ENCODE measurements around the gene CASP2.

The CASP2 gene

GRCh38 chr7:143287935-143288826 is at the start of gene CASP2:
CASP2 (plus strand) TSS chr7:143288351; CDS start chr7:143288456, 105 bp downstream.
- peak; percentile 94 for DNase-seq (ENCODE audit: low read depth)

DNA sequence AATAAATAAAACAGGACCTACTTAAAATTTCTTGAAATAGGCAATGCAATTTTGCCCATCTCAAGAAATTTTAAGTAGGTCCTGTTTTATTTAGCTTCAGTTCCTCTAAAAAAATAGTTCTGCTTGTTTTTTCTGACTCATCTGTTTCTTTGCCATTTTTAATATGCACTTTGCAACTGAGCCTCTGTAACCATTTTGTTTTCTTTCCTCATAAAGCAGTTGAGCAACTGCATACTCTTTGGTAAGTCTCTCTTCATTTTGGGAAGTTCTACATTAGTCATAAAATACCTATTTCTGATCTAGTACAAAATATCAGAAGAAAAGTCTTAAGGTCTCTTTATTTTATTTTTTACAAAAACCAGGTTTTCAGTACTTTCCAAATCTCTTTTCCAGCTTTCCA is 48.3 kb upstream of the CASP2 start:
- peak; percentile 60 for DNase-seq (ENCODE audit: low read depth)

GRCh38 chr7:143240291-143241168 is 47.6 kb upstream of the CASP2 start:
- DNase-seq (ENCODE audit: low read depth), result peak; percentile 65

- DNase-seq (ENCODE audit: low read depth), result no peak
These were observed 45.8 kb upstream of the CASP2 start for GRCh38 chr7:143242306-143242705.

DNA sequence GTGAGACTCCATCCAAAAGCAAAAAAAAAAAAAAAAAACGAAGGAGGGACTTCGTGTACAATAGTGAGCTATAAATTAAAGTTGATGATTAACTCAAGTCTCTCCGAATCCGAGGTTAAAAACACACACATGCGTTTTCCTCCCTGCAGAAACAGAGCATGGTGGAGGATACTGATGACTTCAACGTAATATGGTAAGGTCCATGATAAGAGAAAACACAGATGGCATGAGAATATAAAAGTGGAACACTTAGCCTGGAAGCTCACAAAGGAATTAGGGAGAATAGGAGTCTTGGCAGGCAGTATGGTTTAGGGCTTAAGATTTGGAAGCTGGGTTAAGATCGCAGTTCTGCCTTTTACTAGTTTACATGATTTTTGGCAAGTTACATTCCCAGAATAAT is 45.0 kb upstream of the CASP2 start:
- DNase-seq (ENCODE audit: low read depth), result no peak

- DNase-seq (ENCODE audit: low read depth), result no peak
These were observed 44.5 kb upstream of the CASP2 start for GRCh38 chr7:143243614-143244013.

- DNase-seq (ENCODE audit: low read depth), result no peak
These were observed 43.8 kb upstream of the CASP2 start for GRCh38 chr7:143244321-143244720.

GRCh38 chr7:143245123-143245522 is 43.0 kb upstream of the CASP2 start:
- peak; percentile 35 for DNase-seq (ENCODE audit: low read depth)

GRCh38 chr7:143247372-143247771 is 40.8 kb upstream of the CASP2 start:
- no peak for DNase-seq (ENCODE audit: low read depth)

DNA sequence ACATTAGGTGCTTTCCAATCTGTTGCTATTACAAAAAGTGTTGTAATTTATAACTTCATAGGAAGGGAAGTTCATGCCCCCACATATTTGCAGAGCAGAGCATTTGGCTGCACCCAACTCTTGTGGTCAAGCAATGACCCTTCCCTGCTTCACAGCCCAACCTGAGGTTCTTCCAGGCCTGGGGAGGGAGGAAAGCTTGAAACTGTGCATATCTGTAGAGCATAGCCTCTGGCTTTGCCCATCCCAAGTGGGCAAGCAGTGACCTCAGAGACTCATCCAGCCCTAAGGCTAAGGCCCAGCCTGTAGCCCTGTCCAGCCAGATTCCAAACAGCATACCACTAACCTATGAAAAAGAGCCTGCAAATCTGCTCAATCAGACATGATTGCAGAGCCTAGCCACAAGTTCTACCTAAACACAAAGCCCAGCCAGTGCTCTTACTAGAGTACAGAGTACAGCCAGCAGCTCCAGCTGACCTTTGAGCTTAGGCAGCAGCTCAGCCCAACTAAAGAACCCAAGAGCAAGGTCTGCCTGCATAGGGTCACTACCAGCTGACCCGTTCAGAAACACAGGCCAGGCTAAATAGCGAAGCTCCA is 39.3 kb upstream of the CASP2 start:
- DNase-seq (ENCODE audit: low read depth), result no peak

- no peak for DNase-seq (ENCODE audit: low read depth)
These were observed 38.0 kb upstream of the CASP2 start for GRCh38 chr7:143250199-143250598.

- no peak for DNase-seq (ENCODE audit: low read depth)
These were observed 37.3 kb upstream of the CASP2 start for GRCh38 chr7:143250822-143251221.

DNA sequence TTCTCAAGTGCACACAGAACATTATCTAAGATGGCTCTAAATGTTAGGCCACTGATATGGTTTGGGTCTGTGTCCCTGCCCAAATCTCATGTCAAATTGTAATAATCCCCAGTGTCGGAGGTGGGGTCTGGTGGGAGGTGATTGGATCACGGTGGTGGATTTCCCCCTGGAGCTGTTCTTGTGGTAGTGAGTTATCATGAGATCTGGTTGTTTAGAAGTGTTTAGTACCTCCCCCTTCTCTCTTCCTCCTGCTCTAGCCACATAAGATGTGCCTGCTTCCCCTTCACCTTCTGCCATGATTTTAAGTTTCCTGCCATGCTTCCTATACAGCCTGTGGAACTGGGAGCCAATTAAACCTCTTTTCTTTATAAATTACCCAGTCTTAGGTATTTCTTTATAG is 36.1 kb upstream of the CASP2 start:
- no peak for DNase-seq (ENCODE audit: low read depth)

GRCh38 chr7:143255564-143255963 is 32.6 kb upstream of the CASP2 start:
- no peak for DNase-seq (ENCODE audit: low read depth)

GRCh38 chr7:143256325-143256724 is 31.8 kb upstream of the CASP2 start:
- no peak for DNase-seq (ENCODE audit: low read depth)

DNA sequence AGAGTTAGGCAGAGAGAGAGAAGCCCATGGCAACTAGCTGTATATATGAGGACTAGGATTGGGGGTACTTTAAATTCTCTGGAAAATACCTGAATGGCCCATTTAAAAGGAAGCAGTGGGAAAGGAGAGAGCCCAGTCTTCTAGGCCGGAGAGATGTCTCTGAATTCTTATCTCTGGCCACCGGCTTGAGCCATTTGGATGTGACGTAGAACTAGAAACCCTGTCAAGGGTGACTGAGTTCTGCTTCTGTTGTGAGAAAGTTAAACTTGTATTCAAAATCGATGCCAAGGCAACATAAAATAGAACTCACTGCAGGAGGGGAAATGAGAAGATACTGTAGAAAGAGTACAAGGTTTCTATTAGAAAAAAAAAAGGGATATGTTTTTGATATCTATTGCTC is 31.2 kb upstream of the CASP2 start:
- no peak for DNase-seq (ENCODE audit: low read depth)

- DNase-seq (ENCODE audit: low read depth), result no peak
These were observed 30.6 kb upstream of the CASP2 start for GRCh38 chr7:143257501-143257900.

DNA sequence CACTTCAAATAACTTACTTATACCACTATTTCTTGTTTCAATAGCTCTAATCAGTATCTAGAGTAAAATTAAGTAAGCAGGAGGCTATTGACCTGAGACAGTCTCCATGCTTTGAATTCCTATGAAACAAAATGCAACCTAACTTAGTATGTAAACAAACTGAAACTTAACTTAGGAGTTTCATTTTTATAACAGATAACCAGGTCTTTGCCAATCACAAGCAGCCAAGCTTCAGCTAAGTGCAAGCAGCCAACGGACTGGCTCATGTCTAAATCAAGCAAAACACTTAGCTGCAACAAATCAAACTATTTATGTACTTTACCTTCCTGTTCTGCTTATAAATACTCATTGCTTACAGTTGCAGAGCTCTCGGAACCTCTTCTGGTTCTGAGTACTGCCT is 29.3 kb upstream of the CASP2 start:
- DNase-seq (ENCODE audit: low read depth), result no peak

GRCh38 chr7:143259765-143260164 is 28.4 kb upstream of the CASP2 start:
- DNase-seq (ENCODE audit: low read depth), result no peak

DNA sequence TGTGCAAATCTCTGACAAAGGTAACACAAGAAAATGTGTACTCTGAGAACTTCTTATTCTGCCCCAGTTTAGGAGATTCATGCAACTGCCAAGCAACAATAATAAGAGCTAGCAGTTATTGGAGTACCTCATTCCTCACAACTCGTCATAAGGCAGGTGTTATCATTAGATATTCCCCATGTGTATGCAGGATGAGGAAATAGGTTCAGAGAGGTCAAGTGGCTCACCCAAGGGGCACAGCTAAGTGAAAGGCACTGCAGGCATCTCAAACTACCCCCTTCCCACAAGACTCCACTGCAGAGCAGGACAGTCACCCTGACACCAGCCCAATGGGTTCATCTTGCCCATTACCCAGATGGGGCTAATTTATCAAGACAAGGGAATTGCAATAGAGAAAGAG is 26.2 kb upstream of the CASP2 start:
- no peak for DNase-seq (ENCODE audit: low read depth)

- peak; percentile 54 for DNase-seq (ENCODE audit: low read depth)
These were observed 24.6 kb upstream of the CASP2 start, which contains the start of gene GSTK1 for GRCh38 chr7:143263266-143264195. GSTK1 (plus strand) TSS chr7:143263441; CDS start chr7:143263514, 73 bp downstream.

Measured in stromal cell of bone marrow (primary cell).